Mucosa of descending colon (tissue), 3 donors: Measurements from ENCODE around the gene ZNF366. TPM values are rescaled to one million over a fixed set of nuclear protein-coding genes. Genes with fewer than 3 reads are reported as not detected.

ENCODE experiments used
- ATAC-seq: fragments of 200-7000 bp; cut with Tn5 transposase; one replicate; pipeline ENCODE4 v1.9.1; 2020; ENCODE audit warnings: mild to moderate bottlenecking, moderate library complexity
- DNase-seq, 3 donors: peaks; one replicate each; pipeline ENCODE4 v3.0.0-alpha.2; 2020
- H3K36me3 ChIP-seq: fragments of 200-600 bp; one replicate; pipeline ENCODE4 v1.8.0; 2021; ENCODE audit warnings: low read depth, mild to moderate bottlenecking
- H3K4me1 ChIP-seq: fragments of 200-600 bp; one replicate; pipeline ENCODE4 v1.8.0; 2021; ENCODE audit warnings: low read depth, mild to moderate bottlenecking
- H3K4me3 ChIP-seq: fragments of 200-600 bp; one replicate; pipeline ENCODE4 v1.8.0; 2021; ENCODE audit warnings: mild to moderate bottlenecking
- H3K9me3 ChIP-seq: fragments of 200-600 bp; one replicate; pipeline ENCODE4 v1.8.0; 2021; ENCODE audit warnings: mild to moderate bottlenecking
- intact Hi-C, 2 donors: fragments of 100-400 bp; cut with DNase I in 1 of 2; cut with micrococcal nuclease in 1 of 2; formaldehyde crosslinking; loops; one replicate each; pipeline versions ENCODE4 v1.11.0 to v1.11.1; 2022; cut with DNase I, micrococcal nuclease
- total RNA-seq, 3 donors: library from RNA; stranded (reverse); fragmentation: NEBNext Ultra II Directional in 2 of 3; extraction: Animal tissue kit (Norgen Biotek cat#: 25700) in 2 of 3; gene quantifications; one replicate each; pipeline versions ENCODE4 v1.2.1 to v1.2.4, GENCODE V29; 2021 to 2023
- TF ChIP-seq, protein P1 (sequence below): fragments of 200-600 bp; IDR thresholded peaks from one replicate; pipeline ENCODE4 v1.8.0; 2022; ENCODE audit warnings: antibody characterized with exemption, mild to moderate bottlenecking
- donor health status: DM: no; HTN: no; CAD: no; lungs with moderate emphysema.
- donor health status: DM: no; HTN: no; CAD: no.
- donor health status: DM: no; HTN: yes; CAD: no.

Gene ZNF366
- total RNA-seq, 3 donors from 2014 or later: 0.96 to 1.6 (median 1.6) TPM

DNA sequence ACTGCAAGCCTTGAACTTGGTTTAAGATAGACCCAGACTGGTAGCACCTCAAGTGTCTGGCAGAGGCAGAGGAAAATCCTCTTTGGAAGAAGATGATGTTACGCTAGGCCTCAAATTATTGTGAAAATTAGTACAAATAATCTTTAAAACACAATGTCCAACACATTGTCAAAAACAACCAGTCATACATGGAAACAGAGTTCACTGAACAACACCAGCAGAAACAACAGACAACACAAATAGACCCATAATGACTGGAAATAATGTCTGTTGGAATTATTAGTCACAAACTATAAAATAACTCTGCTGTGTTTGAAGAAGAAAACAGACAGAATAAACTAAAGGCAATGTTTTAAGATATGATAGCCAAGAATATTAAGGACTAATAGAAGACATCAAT lies 15.4 kb upstream of the ZNF366 start:
- H3K9me3 ChIP-seq: no peaks in the 10 kb centered on the region
- intact Hi-C loops: loop anchor here in 1 of 2 donors (5.0 kb wide), 1 partner anchor 155 kb away; no protein-coding TSS in a partner anchor
- H3K4me1 ChIP-seq: no peaks in the 10 kb centered on the region
- ATAC-seq: no peak
- H3K4me3 ChIP-seq: no peak overlapping the region
- no peak for DNase-seq
- TF ChIP-seq, protein P1, sequence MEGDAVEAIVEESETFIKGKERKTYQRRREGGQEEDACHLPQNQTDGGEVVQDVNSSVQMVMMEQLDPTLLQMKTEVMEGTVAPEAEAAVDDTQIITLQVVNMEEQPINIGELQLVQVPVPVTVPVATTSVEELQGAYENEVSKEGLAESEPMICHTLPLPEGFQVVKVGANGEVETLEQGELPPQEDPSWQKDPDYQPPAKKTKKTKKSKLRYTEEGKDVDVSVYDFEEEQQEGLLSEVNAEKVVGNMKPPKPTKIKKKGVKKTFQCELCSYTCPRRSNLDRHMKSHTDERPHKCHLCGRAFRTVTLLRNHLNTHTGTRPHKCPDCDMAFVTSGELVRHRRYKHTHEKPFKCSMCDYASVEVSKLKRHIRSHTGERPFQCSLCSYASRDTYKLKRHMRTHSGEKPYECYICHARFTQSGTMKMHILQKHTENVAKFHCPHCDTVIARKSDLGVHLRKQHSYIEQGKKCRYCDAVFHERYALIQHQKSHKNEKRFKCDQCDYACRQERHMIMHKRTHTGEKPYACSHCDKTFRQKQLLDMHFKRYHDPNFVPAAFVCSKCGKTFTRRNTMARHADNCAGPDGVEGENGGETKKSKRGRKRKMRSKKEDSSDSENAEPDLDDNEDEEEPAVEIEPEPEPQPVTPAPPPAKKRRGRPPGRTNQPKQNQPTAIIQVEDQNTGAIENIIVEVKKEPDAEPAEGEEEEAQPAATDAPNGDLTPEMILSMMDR: no peak
- no peaks in the 10 kb centered on the region for H3K36me3 ChIP-seq

DNA sequence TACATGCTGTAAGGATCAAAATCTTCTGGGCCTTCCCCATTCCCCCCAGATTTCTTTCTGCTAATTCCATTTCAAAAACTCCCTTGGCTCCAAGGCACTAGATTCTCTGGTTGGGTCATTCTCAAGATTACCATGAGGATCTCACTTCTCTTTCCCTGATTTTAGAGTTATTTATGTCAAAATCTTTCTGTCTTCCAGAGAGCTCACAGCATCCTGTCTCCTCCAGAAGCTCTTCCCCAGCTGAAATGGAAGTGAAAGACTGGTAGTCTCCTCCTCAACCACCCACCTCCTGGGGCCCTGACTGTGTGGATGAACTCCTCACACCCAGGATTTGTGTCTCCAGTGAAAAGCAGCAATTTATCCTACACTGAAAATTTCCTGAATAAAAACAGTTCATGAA lies 11.9 kb upstream of the ZNF366 start:
- no peak for DNase-seq
- Histone ChIP-seq H3K36me3 (no peaks in the 10 kb centered on the region), H3K9me3 (no peaks in the 10 kb centered on the region), H3K4me1 (no peaks in the 10 kb centered on the region), H3K4me3 (no peak overlapping the region)
- intact Hi-C loops: no loop called here
- no peak for ATAC-seq
- TF ChIP-seq, protein P1: no peak

DNA sequence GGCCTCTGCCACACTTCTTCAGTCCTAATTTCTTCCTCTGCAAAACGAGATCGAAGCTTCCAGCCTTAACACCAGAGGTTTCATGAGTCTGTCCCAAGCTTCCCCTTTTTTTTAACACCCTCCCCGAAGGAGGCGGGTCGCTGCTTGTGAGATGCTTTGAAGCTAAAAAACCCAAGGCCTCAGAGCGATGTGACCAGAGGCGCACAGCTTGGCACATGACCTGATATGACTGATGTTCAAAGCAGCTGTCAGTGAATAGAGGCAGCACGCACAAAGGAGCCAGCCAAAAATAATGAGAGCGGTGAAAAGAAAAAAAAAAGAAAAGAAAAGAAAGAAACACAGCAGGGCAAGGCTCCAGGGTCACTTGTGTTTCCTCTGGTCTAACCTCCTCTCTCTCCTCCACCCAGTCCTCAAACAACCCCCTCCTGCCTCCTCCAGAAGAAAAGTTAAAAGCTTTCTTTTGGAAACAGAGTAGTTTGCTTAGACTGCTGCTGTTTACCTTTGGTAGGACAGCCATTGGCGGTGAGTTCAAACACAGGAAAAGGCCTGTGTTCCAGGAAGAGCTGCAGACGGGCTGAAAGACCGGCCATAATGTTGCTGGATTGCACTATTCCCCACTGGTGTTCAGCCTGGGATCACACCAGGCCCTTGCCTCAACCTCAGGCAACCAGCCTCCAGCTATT lies 10.9 kb upstream of the ZNF366 start:
- Histone ChIP-seq H3K4me1 (no peaks in the 10 kb centered on the region), H3K36me3 (no peaks in the 10 kb centered on the region), H3K9me3 (no peaks in the 10 kb centered on the region), H3K4me3 (no peak overlapping the region)
- intact Hi-C loops: no loop called here
- peak in 2 of 3 donors; percentile 33 to 48 for DNase-seq
- TF ChIP-seq, protein P1: no peak
- ATAC-seq: peak; percentile 71

DNA sequence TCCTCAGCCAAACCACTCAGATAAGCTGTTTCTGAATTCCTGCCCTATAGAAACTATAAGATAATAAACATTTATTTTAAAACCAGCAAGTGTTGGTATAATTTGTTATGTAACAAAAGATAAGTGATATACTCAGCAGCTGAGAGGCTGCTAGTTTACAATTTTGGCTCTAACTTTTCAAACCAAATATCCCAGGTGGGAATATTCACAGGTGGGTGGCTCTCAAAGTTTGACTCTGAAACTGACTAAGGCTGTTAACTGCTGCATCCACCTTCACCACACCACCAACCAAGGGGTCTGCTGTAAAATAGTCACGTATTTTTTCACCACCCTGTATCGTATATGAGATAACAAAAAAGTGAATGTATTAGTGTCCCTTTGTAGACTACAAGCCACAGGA lies 9.7 kb upstream of the ZNF366 start:
- TF ChIP-seq, protein P1: no peak
- Histone ChIP-seq H3K9me3 (no peaks in the 10 kb centered on the region), H3K4me1 (peaks cover 2% of the 10 kb centered on the region), H3K4me3 (no peak overlapping the region), H3K36me3 (no peaks in the 10 kb centered on the region)
- DNase-seq: no peak
- intact Hi-C loops: no loop called here
- no peak for ATAC-seq

DNA sequence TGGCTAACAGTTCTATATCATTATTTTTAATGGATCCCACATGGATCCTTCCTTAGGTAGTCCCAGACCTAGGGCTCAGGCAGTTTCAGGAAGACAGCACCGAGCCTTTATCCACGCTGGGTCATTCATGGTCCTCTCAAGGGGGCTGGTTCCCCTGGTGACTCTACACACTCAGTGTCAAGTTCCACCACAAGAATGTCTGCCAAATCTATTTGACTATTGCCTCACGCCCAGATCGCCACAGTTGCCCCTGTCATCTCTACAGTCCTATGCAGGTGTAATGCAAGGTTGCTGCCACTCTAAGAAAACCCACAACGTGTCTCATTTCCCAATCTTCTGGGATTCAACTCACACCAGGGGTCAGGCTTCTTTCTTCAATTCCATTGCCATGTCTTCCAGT lies 8.0 kb upstream of the ZNF366 start:
- Histone ChIP-seq H3K4me1 (peaks cover 8% of the 10 kb centered on the region), H3K9me3 (no peaks in the 10 kb centered on the region), H3K36me3 (no peaks in the 10 kb centered on the region), H3K4me3 (no peak overlapping the region)
- TF ChIP-seq, protein P1: no peak
- ATAC-seq: no peak
- no peak for DNase-seq
- intact Hi-C loops: no loop called here

DNA sequence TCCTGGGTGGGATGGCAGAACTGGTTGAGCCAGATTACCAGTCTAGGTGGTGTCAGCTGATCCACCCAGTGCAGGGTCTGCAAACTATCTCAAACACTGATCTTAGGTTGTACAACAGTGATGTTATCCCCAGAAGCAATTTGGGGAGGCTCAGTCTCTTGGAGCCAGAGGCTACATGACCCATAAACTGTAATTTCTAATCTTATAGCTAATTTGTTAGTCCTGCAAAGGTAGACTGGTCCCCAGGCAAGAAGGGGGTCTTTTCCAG lies 5.3 kb upstream of the ZNF366 start:
- Histone ChIP-seq H3K36me3 (no peaks in the 10 kb centered on the region), H3K4me3 (no peak overlapping the region), H3K4me1 (peaks cover 8% of the 10 kb centered on the region), H3K9me3 (no peaks in the 10 kb centered on the region)
- DNase-seq (no peak), ATAC-seq (no peak)
- TF ChIP-seq, protein P1: no peak
- intact Hi-C loops: no loop called here
